PC-3 (cell line): ENCODE measurements around the gene CASZ1. TPM values are rescaled to one million over a fixed set of nuclear protein-coding genes. Genes with fewer than 3 reads are reported as not detected.

Experiments
- ATAC-seq: fragments of 200-7000 bp; cut with Tn5 transposase; 2 replicates; pipeline ENCODE4 v1.9.1; 2020; ENCODE audit warnings: mild to moderate bottlenecking, moderate library complexity
- BruUV-seq: library from RNA; stranded (reverse); fragments of 400-500 nt; replicated peaks from 2 replicates; lab custom pipeline; 2021; lab: Mats Ljungman, UMichigan
- CTCF ChIA-PET: fragments of 300-600 bp; sonication (Branson Sonifier 250); formaldehyde crosslinking; loops from one replicate; lab custom pipeline; 2022; ENCODE audit warnings: antibody characterized with exemption; lab: Charles Lee
- POLR2A ChIA-PET: fragments of 300-600 bp; sonication (Branson Sonifier 250); formaldehyde crosslinking; loops from one replicate; lab custom pipeline; 2022; ENCODE audit warnings: antibody characterized with exemption; ENCODE audit not compliant: unreplicated experiment; lab: Charles Lee
- DNase-seq: peaks from one replicate; pipeline ENCODE4 v3.0.0-alpha.2; 2015
- H2AFZ ChIP-seq: fragments of 300-600 bp; sonication (generic); 2 replicates; pipeline ENCODE4 v1.6.0; 2016; ENCODE audit warnings: antibody characterized with exemption, low read length
- H3F3A ChIP-seq: fragments of 300-600 bp; sonication (generic); one replicate; pipeline ENCODE4 v1.6.0; 2017; ENCODE audit warnings: antibody characterized with exemption, low read length, control low read depth, mild to moderate bottlenecking; ENCODE audit not compliant: unreplicated experiment
- H3K27ac ChIP-seq: fragments of 300-600 bp; sonication (generic); 2 replicates; pipeline ENCODE4 v1.5.1; 2016; ENCODE audit warnings: mild to moderate bottlenecking, low read length
- H3K27me3 ChIP-seq: fragments of 300-600 bp; sonication (generic); 2 replicates; pipeline ENCODE4 v1.6.1; 2016; ENCODE audit warnings: low read length, mixed read lengths
- H3K36me3 ChIP-seq: fragments of 300-600 bp; sonication (generic); 2 replicates; pipeline ENCODE4 v1.6.1; 2016; ENCODE audit warnings: low read depth, mixed run types, low read length, mixed read lengths
- H3K4me1 ChIP-seq: fragments of 300-600 bp; sonication (generic); 2 replicates; pipeline ENCODE4 v1.5.1; 2016; ENCODE audit warnings: low read length; ENCODE audit not compliant: insufficient read depth
- H3K4me2 ChIP-seq: fragments of 300-600 bp; sonication (generic); 2 replicates; pipeline ENCODE4 v1.6.0; 2016; ENCODE audit warnings: low read length
- H3K4me3 ChIP-seq: fragments of 300-600 bp; sonication (generic); 2 replicates; pipeline ENCODE4 v1.5.1; 2016; ENCODE audit warnings: mild to moderate bottlenecking, low read length, mixed read lengths
- H3K79me2 ChIP-seq: fragments of 300-600 bp; sonication (generic); 2 replicates; pipeline ENCODE4 v1.6.1; 2017; ENCODE audit warnings: low read length, mixed read lengths
- H3K9ac ChIP-seq: fragments of 300-600 bp; sonication (generic); 2 replicates; pipeline ENCODE4 v1.6.0; 2016; ENCODE audit warnings: mild to moderate bottlenecking, low read length
- H3K9me2 ChIP-seq: fragments of 300-600 bp; sonication (generic); replicated peaks from 2 replicates; pipeline ENCODE4 v1.6.1; 2016; ENCODE audit warnings: mixed run types, low read length, mixed read lengths
- H3K9me3 ChIP-seq: fragments of 300-600 bp; sonication (generic); 2 replicates; pipeline ENCODE4 v1.6.1; 2016; ENCODE audit warnings: low read length, mixed read lengths
- H4K20me1 ChIP-seq: fragments of 300-600 bp; sonication (generic); 2 replicates; pipeline ENCODE4 v1.6.1; 2016; ENCODE audit warnings: low read length, mixed read lengths
- EZH2 ChIP-seq: fragments of 300-600 bp; sonication (generic); IDR thresholded peaks from one replicate; pipeline ENCODE4 v1.6.1; 2017; ENCODE audit warnings: antibody characterized with exemption, mild to moderate bottlenecking, low read length; ENCODE audit not compliant: unreplicated experiment
- EZH2phosphoT487 ChIP-seq: fragments of 300-600 bp; sonication (generic); IDR thresholded peaks from 2 replicates; pipeline ENCODE4 v1.6.1; 2018; ENCODE audit warnings: mild to moderate bottlenecking, antibody characterized with exemption, low read length, borderline replicate concordance
- intact Hi-C: fragments of 100-400 bp; cut with micrococcal nuclease; formaldehyde crosslinking; loops from 2 replicates; pipeline ENCODE4 v1.9.0; 2023
- total RNA-seq: library from RNA; depleted of rRNA; stranded (reverse); fragments of >200 nt; gene quantifications from 2 replicates; pipeline ENCODE4 v1.2.3, GENCODE V29; 2014
- TF ChIP-seq, protein P1 (sequence below): fragments of 300-600 bp; sonication (generic); conservative IDR thresholded peaks from 2 replicates; pipeline ENCODE4 v1.5.1; 2017; ENCODE audit warnings: antibody characterized with exemption, low read depth, mild to moderate bottlenecking, low read length

CASZ1 gene
- total RNA-seq, 1 experiment from 2014 or later = 12.8 TPM

DNA sequence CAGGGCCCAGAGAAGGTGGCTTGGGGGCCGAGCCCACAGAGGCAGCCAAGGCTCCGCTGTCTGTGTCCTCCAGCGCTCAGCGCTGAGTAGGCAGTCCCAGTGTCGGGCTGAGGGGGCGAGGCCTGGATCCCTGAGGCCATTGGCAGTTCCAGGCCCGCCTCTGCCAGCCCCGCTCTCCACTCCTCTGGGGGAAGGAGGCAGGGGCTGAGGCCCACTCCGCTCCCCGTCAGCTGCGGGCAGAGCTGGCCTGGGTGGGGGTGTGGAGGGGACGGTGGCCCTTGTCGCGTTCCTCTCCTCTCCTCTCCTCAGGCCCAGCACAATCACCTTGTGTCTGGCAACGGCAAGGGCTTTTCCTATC is 132.8 kb downstream of the CASZ1 start:
- no peak for DNase-seq
- no peak overlapping the region for H2AFZ ChIP-seq
- POLR2A ChIA-PET = no interaction called here

GRCh38 chr1:10662824-10663677 is 133.4 kb downstream of the CASZ1 start:
- Histone ChIP-seq H3K36me3 (no peaks in the 10 kb centered on the region), H3K9ac (no peak overlapping the region), H3F3A (no peaks in the 10 kb centered on the region), H3K9me2 (no peaks in the 10 kb centered on the region), H3K79me2 (no peaks in the 10 kb centered on the region), H3K4me1 (no peaks in the 10 kb centered on the region), H3K4me2 (no peak overlapping the region), H3K4me3 (no peak overlapping the region), H3K27me3 (no peaks in the 10 kb centered on the region), H4K20me1 (no peaks in the 10 kb centered on the region), H3K27ac (no peak overlapping the region), H3K9me3 (no peaks in the 10 kb centered on the region), H2AFZ (no peak overlapping the region)
- BruUV-seq = no TSS peak
- POLR2A ChIA-PET = no interaction called here
- CTCF ChIA-PET = no interaction called here
- no peak for ATAC-seq
- intact Hi-C loops = no loop called here
- no peak for DNase-seq
- TF ChIP-seq EZH2 = no peak
- TF ChIP-seq, protein P1, sequence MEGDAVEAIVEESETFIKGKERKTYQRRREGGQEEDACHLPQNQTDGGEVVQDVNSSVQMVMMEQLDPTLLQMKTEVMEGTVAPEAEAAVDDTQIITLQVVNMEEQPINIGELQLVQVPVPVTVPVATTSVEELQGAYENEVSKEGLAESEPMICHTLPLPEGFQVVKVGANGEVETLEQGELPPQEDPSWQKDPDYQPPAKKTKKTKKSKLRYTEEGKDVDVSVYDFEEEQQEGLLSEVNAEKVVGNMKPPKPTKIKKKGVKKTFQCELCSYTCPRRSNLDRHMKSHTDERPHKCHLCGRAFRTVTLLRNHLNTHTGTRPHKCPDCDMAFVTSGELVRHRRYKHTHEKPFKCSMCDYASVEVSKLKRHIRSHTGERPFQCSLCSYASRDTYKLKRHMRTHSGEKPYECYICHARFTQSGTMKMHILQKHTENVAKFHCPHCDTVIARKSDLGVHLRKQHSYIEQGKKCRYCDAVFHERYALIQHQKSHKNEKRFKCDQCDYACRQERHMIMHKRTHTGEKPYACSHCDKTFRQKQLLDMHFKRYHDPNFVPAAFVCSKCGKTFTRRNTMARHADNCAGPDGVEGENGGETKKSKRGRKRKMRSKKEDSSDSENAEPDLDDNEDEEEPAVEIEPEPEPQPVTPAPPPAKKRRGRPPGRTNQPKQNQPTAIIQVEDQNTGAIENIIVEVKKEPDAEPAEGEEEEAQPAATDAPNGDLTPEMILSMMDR = no peak
- no peak for TF ChIP-seq EZH2phosphoT487

More for the DNA sequence above, 132.8 kb downstream of the CASZ1 start:
- CTCF ChIA-PET = no interaction called here
- no peaks in the 10 kb centered on the region for H3K36me3 ChIP-seq
- no peaks in the 10 kb centered on the region for H3K27me3 ChIP-seq
- no peak for ATAC-seq
- intact Hi-C loops = no loop called here
- no peaks in the 10 kb centered on the region for H3K9me2 ChIP-seq
- no peak overlapping the region for H3K9ac ChIP-seq
- H3K4me3 ChIP-seq = no peak overlapping the region
- BruUV-seq = no TSS peak
- no peaks in the 10 kb centered on the region for H4K20me1 ChIP-seq
- H3F3A ChIP-seq = no peaks in the 10 kb centered on the region
- no peaks in the 10 kb centered on the region for H3K9me3 ChIP-seq
- no peaks in the 10 kb centered on the region for H3K79me2 ChIP-seq
- no peaks in the 10 kb centered on the region for H3K4me1 ChIP-seq
- TF ChIP-seq EZH2phosphoT487 (no peak), EZH2 (no peak)
- TF ChIP-seq, protein P1 = no peak
- no peak overlapping the region for H3K27ac ChIP-seq
- H3K4me2 ChIP-seq = no peak overlapping the region

- no peak overlapping the region for H3K9ac ChIP-seq
- no peak overlapping the region for H3K27ac ChIP-seq
- no peak overlapping the region for H2AFZ ChIP-seq
- H3K36me3 ChIP-seq = no peaks in the 10 kb centered on the region
- H3K4me1 ChIP-seq = no peaks in the 10 kb centered on the region
- H3K27me3 ChIP-seq = no peaks in the 10 kb centered on the region
- ATAC-seq = no peak
- DNase-seq = no peak
- H4K20me1 ChIP-seq = no peaks in the 10 kb centered on the region
- H3K79me2 ChIP-seq = no peaks in the 10 kb centered on the region
- no peaks in the 10 kb centered on the region for H3K9me2 ChIP-seq
- H3K4me3 ChIP-seq = no peak overlapping the region
- ChIA-PET CTCF (no interaction called here), POLR2A (no interaction called here)
- no peak for TF ChIP-seq EZH2phosphoT487
- TF ChIP-seq, protein P1 = no peak
- TF ChIP-seq EZH2 = no peak
- H3F3A ChIP-seq = no peaks in the 10 kb centered on the region
- no peaks in the 10 kb centered on the region for H3K9me3 ChIP-seq
- H3K4me2 ChIP-seq = no peak overlapping the region
- intact Hi-C loops = no loop called here
- BruUV-seq = no TSS peak
Observed at GRCh38 chr1:10662090-10662688, 134.3 kb downstream of the CASZ1 start.
